ENCODE results near the gene XPO6.

XPO6 gene

DNA sequence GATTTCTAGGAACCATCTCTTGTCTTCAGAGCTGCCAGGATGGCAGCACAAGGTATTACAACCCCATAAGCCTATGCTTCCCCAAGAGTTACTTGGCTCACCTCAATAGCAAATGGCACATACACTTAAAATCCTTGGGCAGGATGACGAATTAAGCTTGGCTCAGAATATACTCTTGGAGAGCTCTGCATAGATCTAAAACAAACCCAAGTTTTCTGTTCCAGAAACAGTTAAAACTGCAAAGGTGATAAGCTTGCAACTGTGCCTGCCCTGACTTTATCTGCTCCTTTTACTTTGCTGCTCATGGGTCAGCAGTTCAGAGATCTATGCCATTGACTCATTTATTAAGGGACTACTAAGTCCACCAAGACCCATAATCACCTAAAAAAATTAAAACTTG lies 26.1 kb downstream of the XPO6 start:
- no peak for DNase-seq (ENCODE audit: low spot score)

DNA sequence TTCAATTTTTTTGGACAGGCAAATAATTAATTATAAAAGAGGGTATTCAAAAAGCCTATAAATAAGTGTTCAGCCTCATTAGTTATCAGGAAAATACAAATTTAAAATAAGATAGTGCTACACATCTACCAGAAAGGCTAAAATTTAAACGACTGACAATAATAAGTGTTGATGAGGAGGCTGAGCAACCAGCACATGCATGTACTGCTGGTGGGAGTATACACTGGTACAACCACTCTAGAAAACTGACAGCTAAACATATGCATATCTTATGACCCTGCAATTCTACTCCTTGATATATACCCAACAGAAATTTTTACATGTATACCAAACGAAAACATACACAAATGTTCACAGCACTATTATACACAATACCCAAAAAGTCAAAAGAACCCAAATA lies 27.1 kb downstream of the XPO6 start:
- no peak for DNase-seq (ENCODE audit: low spot score)

DNA sequence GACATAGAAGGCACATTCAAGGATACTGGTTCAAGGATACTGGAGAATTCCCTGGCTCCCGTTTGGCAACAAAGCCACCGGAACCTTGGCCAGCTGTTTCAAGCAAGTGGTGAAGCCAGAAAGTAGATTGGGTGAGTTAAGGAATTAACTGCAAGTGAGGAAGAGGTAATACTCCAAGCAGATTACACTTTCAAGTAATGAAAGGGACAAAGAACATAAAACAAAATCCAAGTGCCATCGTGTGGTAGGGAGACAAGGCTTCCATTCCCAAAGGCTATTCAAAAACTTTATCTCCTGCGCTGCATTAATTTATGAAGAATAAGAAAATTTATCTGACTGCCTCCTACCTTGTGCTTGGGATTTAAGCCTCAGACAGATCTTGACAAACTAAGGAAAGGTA lies 27.8 kb downstream of the XPO6 start:
- DNase-seq (ENCODE audit: low spot score), result no peak

DNA sequence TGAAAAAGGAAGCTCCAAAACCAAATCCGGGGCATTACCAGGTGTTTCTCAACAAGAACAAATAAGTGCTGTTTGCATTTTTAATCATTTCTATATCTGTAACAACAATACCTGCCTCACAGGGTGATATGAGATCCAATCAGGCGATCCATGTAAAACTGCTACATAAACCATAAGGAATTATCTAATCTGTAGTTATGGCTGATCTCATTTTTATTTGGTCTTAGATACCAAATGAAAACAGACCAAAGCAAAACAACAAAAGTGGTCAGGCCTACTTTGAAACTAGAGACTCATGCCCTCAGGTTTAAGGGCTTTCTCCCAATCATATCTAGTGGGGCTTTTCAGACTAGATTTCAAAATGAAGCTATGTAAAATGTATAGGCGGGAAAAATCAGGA lies 28.3 kb downstream of the XPO6 start:
- no peak for DNase-seq (ENCODE audit: low spot score)

DNA sequence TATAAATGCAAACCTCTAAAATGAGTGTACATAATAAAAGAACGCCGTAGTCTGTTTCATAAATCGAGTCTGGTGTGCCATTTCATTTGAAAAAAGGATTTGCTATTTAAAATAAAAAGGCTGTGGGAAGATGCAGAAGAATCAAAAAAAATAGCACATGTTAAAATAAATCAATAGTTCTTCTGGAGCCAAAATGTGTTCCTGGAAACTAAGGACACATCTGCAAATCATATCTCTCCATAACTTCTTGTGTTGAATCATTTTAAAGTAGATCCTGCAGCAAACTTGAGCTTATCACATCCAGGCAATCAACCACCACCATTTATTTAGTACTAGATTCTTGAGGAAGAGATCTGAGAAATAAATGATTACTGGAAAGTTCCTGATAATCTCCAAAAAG lies 29.0 kb downstream of the XPO6 start:
- no peak for DNase-seq (ENCODE audit: low spot score)

DNA sequence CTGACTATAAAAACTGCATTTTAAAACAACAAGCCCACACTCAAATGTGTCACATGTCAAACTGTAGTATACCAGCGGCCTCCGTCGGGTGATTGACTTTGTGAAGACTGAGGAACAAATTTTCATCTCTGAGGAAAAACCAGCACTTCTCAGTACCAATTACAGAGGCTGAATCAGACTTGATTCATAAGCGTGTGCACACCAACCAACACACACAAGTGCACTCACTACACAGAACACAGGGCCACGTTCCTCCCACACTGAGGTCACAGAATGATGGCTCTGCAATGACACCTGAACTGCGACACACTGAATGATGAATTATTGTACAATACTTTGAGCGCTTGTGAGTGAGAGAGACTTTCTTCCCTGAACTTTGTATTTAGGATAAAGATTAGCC lies 29.6 kb downstream of the XPO6 start:
- peak; percentile 18 for DNase-seq (ENCODE audit: low spot score)

DNA sequence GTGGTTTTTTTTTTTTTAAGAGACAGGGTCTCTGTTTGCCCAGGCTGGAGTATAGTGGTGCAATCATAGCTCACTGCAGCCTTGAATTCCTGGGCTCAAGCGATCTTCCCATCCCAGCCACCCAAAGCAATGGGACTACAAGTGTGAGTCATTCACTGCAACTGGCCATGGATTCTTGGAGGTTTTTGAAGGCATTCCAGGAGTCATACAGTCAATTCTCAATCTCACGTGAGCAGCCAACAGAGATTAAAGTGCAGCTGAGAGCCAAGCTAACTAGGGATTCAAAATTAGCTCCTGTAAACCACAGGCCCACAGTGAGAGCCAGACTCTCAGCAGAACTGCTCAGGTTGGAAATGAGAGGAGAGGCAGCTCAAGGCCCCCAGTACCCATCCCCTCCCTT lies 30.2 kb downstream of the XPO6 start:
- peak; percentile 71 for DNase-seq (ENCODE audit: low spot score)

DNA sequence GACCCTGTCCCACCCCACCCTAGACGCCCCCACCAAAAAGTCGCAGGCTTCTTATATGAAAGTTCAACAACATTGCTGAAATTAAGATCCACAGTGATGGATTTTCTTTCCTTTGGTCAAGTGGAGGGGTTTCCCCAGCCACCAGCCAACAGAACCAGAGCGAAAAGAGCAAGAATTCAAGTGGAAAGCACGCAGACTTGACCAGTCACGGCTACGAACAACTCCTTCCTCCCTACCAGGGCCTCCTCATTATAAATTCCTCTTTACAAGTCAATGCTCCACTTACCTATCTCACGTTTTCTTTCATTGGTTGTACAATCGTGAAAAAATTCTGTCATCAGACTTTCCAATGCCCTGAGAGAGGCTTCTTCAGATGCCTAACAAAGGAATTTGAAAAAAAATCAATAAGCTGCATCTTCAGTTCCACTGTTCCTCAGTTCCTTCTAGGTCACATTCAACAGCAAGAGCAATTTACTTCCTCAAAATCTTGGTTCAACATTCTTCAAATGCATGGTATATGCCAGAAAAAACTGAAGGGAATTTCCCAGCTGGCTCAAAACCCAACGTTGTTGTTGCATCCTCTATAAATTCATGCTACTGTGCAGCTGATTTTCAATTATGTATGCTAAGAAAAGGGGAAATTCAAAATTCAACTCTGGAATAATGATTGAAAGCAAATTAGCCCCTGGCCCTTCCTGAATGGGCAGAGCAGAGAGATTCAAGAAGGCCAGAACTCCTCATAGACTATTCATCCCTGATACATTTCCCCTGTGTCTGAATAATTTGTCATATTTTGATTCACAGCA lies 30.9 kb downstream of the XPO6 start:
- DNase-seq (ENCODE audit: low spot score), result no peak

DNA sequence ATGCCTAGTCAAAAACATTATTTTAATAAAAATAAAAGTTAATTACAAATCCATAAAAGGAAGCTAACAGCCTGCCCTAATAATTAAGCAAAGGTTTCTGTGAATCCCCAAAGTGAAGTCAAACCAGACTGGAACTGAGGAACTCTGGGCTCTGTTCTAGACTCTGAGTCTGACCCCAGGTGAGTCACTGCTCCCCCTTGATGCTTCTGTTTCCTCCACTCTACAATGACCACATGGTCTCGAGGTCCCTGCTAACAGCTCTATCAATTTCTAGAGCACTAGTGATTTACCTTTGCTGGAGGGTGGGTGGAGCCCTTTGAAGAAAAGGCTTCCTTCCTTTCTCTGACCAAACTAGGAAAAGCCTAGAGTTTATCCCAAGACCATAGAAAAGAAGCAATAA lies 32.4 kb downstream of the XPO6 start:
- DNase-seq (ENCODE audit: low spot score), result no peak

DNA sequence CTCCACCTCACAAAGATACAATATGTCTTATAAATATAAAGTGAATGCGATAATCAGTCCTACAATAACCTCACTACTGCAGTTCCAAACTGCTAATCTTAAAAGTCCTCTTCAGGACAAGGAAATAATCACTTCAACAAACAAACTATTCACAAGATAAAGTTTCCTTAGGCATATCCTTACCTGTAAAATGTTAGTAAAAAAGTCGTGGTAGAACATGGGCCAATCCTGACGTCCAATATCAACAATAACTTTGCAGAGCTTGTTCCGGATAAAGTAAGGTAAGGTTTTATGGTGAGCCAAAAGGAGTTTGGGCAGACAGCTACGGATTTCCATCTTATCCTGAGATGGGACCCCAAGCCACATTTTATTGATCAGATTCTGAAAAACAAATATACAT lies 36.0 kb downstream of the XPO6 start:
- DNase-seq (ENCODE audit: low spot score), result no peak

DNA sequence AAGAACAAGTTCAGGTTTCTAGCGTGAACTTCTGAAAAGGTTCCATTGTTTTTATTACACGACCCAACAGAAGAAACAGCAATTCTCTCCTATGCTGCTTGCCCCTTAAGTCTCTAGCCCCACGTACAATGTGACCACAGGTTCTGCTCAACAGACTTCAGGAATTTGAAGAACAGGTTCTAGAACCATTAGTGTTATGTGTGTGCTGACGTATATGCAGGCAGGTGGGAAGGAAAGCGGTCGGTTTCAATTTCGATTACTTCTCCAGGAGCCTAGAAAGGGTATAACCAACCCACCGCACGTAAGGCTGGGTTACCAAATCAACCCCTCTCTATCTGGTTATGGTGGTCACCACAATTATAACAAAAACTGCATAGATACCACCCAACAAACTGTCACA lies 39.4 kb downstream of the XPO6 start:
- DNase-seq (ENCODE audit: low spot score), result no peak

DNA sequence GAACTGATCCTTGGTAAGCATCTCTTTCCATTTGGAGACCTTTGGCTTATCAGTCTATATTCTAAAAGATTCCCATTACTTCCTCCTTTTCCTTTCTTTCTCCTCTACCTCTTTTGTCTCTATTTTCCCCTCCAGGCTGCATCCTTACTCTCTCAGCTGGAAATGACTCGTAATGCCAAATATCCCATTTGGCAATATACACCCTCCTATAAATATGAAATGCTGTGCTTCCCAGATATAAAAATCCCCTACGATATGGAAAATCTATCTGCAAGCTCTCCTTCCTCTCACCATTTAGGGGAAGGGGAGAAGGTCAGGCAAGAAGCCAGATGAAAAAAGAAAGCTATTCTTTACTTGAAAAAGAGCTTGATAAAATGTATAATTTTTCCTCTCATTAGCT lies 39.9 kb downstream of the XPO6 start:
- no peak for DNase-seq (ENCODE audit: low spot score)

DNA sequence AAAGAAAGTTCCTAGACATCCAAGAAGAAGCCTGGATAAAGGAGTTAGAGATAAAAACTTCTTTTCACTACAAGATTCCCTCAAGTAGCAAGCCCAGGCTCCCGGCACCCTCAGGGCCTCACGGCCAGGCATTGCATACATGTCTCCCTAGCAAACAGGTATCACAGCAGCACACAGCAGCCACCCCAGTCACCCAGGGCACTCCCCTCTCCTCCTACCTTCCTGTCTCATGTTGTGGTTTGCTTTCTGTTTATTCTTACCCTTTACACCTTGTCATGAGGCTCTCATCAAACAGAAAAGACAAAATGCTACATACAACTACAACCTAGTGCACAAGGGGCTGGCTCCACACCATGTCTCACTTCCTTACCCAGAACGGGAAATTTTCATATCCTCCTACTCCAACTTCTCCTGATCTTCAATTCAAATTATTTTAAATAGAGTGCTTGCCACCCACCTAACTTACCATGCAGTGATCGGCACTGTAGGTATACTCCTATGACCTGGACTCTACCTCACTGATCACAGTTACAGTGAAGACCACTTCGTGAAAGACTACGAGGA lies 42.7 kb downstream of the XPO6 start:
- no peak for DNase-seq (ENCODE audit: low spot score)

DNA sequence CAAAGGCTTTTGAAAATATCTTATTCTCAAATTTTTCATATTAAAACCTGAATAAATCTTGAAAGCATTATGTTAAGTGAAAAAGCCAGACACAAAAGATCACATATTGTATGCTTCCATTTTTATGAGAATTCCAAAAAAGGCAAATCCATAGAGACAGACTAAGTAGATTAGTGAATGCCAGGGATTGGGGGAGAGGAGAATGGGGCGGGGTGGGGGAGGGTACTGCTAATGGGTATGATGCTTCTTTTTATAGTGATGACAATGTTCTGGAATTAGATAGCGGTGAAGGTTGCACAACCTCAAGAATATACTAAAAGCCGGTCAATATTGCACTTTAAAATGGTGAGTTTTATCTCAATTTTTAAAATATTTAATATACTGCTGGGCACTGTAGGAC lies 44.0 kb downstream of the XPO6 start:
- no peak for DNase-seq (ENCODE audit: low spot score)

DNA sequence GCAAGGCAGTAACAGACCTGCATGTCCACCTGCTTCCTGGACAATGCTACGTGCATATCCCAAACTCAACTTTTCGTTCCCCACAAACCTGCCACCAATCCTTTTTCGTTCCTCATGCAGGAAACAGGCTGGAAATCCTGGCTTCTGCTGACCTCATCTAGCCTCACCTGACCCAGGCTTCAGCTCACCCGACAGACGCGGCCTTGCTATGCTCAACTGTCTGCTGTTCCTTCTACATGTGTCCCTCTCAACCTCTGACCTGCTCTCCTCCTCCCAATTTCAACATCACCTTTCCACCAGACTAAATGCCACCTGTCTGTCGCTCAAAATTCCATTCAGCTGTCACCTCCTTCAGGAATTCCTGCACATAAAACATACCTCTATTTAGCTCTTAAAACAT lies 44.5 kb downstream of the XPO6 start:
- no peak for DNase-seq (ENCODE audit: low spot score)

DNA sequence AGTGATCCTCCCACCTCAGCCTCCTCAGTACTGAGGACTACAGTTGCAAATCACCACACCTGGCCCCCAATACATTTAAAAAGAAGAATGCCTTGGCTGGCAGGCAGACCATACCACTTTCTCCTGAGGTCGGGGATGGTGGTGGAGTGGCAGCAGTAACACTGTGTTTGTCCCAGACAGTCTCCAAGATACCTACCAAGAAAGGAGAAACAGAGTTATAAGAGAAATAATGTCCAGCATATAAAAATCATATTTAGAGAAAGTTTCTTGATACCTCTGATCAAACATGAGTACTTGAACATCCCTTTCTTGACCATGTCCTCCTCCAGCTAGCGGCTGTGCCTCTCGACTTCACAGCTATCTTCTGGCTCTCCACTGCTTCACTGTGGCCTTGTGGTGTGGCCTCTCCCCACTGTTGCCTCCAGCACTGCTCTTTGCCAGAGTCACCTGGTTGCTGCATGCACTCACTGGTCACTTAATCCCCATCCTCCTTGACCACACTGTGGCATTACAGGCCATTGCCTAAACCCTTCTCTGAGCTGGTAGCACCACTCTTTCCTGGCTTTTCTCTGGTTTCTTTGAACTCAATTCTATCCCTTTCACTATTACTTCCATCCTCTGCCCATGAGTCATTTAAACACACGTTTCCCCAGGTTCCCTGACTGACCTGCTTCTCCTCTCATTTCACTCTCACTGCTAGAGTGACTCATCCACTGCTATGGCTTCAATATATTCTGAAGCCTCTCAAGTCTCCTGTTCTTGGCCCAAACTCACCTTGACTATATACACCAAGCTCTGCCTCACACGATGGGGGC lies 45.2 kb downstream of the XPO6 start:
- no peak for DNase-seq (ENCODE audit: low spot score)

DNA sequence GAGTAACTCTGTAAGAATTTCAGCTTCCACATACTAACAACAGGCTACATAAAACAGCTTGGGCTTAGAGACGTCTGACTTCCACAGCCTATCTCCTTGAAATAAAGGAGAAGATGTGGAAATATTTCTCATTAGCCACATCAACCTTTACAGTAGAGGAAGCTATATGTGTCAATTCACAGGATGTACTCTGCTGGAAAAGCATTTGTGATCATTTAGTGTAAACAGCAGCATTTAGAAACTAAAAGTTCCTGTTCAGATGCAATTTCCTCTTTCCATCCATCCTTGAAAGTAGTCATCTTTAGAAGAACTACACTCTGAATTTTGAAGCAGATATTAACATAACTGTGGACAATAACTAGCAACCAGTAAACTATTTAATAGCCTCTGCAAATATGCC lies 46.2 kb downstream of the XPO6 start:
- DNase-seq (ENCODE audit: low spot score), result no peak

DNA sequence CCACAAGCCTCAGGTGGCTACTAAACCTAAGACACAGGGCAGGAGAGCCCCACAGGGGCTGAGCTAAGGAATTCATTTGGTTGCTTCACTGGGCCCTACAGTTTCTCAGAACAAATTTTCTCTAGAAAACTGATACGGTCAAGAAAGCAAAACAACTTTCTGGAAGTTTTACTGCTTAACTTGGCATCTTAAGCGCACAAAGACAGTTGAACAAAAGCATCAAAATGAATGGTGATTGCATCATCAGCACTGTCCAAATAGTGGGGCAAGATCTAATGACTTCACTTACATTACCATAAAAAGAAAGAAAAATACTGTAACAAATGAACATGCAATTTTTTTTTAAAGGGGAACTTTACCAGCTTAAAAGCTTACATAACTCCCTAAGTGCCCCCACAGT lies 47.6 kb downstream of the XPO6 start:
- no peak for DNase-seq (ENCODE audit: low spot score)

DNA sequence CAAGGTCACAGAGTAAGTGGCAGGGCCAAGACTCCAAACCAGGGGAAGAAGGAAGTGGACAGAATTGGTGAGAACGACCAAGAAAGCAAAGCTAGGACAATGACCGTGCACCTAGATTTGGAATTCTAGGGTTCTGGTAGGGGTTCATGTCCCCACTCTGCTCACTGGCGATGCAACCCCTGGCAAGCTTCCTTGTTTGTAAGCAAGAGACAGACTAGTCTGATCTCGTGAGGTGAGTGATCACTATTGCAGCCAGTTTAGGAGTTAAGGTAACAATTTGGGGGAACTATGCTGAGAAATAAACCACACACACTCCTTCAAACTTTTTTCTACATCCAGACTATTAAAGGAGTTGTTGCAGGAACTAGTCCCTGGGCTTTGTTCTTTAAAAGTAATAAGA lies 48.1 kb downstream of the XPO6 start:
- DNase-seq (ENCODE audit: low spot score), result no peak

DNA sequence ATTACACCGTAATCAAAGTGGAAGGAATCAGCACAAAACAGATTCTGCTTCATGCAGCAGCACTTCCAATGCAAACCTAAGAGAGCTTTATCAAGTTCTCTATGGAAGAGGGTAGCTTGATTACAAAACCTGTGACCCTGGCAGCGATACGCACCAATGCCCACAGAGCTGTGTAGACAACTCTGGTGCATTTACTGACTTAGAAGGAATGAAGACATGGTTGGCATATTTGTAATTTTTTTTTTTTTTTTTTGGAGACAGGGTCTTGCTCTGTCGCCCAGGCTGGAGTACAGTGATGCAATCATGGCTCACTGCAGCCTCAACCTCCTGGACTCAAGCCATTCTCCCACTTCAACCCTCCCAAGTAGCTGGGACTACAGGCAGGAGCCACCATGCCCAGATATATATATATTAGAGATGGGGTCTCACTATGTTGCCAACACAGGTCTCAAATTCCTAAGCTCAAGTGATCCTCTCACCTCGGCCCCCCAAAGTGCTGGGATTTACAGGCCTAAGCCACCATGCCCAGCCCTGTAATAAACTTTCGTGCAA lies 49.4 kb downstream of the XPO6 start:
- no peak for DNase-seq (ENCODE audit: low spot score)

DNA sequence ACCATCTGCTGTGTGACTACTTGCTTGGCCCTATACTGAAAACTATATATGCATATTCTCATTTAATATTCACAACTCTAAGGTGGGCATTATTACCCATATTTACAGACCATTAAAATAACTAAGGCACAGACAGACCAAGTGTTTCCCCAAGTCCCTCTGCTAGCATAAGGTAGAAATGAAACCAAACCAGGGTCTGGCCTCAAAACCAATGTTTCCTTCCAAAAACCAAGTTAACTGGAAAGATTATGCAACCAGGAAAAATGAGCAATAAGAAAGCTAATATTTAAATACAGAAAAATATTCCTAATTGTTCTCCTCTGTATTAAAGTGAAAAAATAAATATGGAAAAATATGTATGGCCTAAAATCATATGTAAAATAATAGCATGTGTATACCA lies 50.1 kb downstream of the XPO6 start:
- no peak for DNase-seq (ENCODE audit: low spot score)

DNA sequence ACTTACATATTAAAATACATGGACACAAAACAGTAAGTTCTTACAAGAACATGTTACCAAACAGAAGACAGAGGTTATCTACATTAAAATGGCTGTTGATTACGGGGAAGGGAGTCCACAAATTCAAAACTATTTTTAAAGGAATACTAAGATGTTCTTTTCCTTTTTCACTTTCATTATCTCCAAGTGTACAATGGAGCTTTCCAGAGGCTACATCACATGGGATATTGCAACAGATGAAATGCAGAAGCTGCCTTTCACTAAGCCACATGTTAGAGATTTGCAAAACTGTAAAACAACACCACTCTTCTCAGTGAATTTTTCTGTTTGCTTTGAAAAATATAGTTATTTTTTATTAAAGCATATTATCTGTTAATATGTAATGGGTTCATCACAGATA lies 53.6 kb downstream of the XPO6 start:
- DNase-seq (ENCODE audit: low spot score), result no peak

DNA sequence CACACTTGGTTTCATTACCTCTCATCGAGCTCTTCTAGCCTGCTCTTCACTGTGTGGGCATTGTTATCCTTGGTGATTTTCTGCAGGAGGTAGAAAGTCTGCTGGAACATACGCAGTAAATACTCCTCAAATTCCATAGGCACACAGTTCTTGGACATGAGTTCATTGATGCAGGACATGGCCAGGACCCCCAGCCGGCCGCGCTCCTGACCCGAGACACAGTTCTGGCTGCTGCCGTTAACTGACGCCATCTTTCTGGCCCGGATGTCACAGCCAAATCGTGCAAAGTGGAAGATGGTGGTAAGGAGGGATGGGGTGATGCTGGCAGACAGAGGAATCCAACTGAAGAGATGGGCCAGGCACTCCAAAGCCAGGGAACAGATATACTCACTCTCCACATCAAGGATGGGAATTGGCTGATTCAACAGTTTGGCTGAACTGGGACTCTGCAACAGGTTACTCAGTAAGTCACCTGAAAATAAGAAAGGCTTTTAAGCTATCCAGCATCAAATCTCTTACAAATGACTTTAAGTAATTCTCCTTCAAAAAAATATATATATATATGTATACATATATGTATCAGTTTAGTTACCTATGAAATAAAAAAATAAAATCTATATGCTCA lies 55.6 kb downstream of the XPO6 start:
- DNase-seq (ENCODE audit: low spot score), result no peak

Data from RKO (cell line).